Osteoblast (primary cell): ENCODE results near the gene STON1. TPM values are rescaled to one million over a fixed set of nuclear protein-coding genes. Genes with fewer than 3 reads are reported as not detected.

Experiments used
- DNase-seq: peaks from one replicate; pipeline ENCODE4 v3.0.0; 2011; ENCODE audit warnings: low spot score, mixed read lengths; ENCODE audit not compliant: insufficient read length; ENCODE audit errors: missing footprints
- H2AFZ ChIP-seq: 2 replicates; pipeline ENCODE4 v1.6.0; 2011; ENCODE audit warnings: mild to moderate bottlenecking, low read length
- H3K27ac ChIP-seq: 2 replicates; pipeline ENCODE4 v1.5.1; 2011; ENCODE audit warnings: mild to moderate bottlenecking, low read depth, low read length, moderate library complexity
- H3K27me3 ChIP-seq: 2 replicates; pipeline ENCODE4 v1.6.0; 2012; ENCODE audit warnings: mild to moderate bottlenecking, control low read depth, inconsistent platforms, low read length, moderate library complexity; ENCODE audit not compliant: insufficient read depth
- H3K36me3 ChIP-seq: 2 replicates; pipeline ENCODE4 v1.5.1; 2011; ENCODE audit warnings: mild to moderate bottlenecking, low read length, control low read depth, moderate library complexity; ENCODE audit not compliant: insufficient read depth
- H3K4me1 ChIP-seq: 2 replicates; pipeline ENCODE4 v1.5.1; 2011; ENCODE audit warnings: mild to moderate bottlenecking, low read length, control low read depth, moderate library complexity; ENCODE audit not compliant: insufficient read depth
- H3K4me2 ChIP-seq: 2 replicates; pipeline ENCODE4 v1.6.0; 2011; ENCODE audit warnings: mild to moderate bottlenecking, low read length; ENCODE audit not compliant: insufficient read depth
- H3K4me3 ChIP-seq: fragments of 200-600 bp; sonication (generic); 3 replicates; pipeline ENCODE4 v1.5.1; 2012; ENCODE audit warnings: mild to moderate bottlenecking, low read length, inconsistent platforms; ENCODE audit not compliant: insufficient read depth
- H3K79me2 ChIP-seq: 2 replicates; pipeline ENCODE4 v1.6.0; 2012; ENCODE audit warnings: mild to moderate bottlenecking, low read length, control low read depth, inconsistent platforms; ENCODE audit not compliant: insufficient read depth
- H3K9me3 ChIP-seq: 2 replicates; pipeline ENCODE4 v1.5.1; 2011; ENCODE audit warnings: low read depth, low read length, control low read depth
- H4K20me1 ChIP-seq: 2 replicates; pipeline ENCODE4 v1.6.0; 2012; ENCODE audit warnings: mild to moderate bottlenecking, low read length, control low read depth; ENCODE audit not compliant: insufficient read depth
- small RNA-seq: library from RNA; depleted of rRNA; stranded (forward); fragments of <200 nt; gene quantifications from one replicate; pipeline ENCODE3, GENCODE V24; 2012
- total RNA-seq: library from RNA; depleted of rRNA; stranded (reverse); fragments of >200 nt; gene quantifications from 2 replicates; pipeline ENCODE4 v1.2.3, GENCODE V29; 2012
- TF ChIP-seq, protein P1 (sequence below): IDR thresholded peaks from 2 replicates; pipeline ENCODE4 v1.5.1; 2011; ENCODE audit warnings: mild to moderate bottlenecking, low read depth, low read length, moderate library complexity; ENCODE audit errors: extremely low read depth

Gene STON1
- total RNA-seq, 1 donor = 15.9 TPM

- Histone ChIP-seq H3K4me2 (no peak overlapping the region), H2AFZ (no peak overlapping the region), H3K4me1 (no peaks in the 10 kb centered on the region), H3K9me3 (no peaks in the 10 kb centered on the region), H3K27ac (no peak overlapping the region), H3K4me3 (no peak overlapping the region), H4K20me1 (no peaks in the 10 kb centered on the region), H3K79me2 (no peaks in the 10 kb centered on the region), H3K36me3 (no peaks in the 10 kb centered on the region), H3K27me3 (no peaks in the 10 kb centered on the region)
- TF ChIP-seq, protein P1, sequence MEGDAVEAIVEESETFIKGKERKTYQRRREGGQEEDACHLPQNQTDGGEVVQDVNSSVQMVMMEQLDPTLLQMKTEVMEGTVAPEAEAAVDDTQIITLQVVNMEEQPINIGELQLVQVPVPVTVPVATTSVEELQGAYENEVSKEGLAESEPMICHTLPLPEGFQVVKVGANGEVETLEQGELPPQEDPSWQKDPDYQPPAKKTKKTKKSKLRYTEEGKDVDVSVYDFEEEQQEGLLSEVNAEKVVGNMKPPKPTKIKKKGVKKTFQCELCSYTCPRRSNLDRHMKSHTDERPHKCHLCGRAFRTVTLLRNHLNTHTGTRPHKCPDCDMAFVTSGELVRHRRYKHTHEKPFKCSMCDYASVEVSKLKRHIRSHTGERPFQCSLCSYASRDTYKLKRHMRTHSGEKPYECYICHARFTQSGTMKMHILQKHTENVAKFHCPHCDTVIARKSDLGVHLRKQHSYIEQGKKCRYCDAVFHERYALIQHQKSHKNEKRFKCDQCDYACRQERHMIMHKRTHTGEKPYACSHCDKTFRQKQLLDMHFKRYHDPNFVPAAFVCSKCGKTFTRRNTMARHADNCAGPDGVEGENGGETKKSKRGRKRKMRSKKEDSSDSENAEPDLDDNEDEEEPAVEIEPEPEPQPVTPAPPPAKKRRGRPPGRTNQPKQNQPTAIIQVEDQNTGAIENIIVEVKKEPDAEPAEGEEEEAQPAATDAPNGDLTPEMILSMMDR = no peak
- no peak for DNase-seq
Observed at GRCh38 chr2:48626047-48626446, 96.1 kb downstream of the STON1 start.

DNA sequence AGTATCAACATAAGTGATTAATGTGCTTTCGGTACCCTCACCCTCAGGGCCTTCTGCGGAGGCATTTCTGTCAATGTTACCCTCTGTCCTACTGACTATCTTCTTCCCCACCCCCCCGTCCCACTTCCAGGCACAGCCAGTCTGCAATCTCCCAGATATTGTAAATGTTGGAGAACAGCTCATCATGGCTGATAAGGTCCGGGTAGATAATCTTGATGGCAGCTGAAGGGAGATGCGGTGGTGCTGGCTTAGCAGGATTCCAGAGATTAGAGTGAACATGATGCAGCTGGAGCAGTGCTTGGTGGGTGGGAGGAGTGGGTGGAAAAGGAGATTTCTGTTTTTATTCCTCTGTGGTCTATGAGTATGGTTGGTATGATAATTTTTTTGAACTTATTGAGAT lies 103.2 kb downstream of the STON1 start:
- Histone ChIP-seq H3K4me2 (no peak overlapping the region), H3K79me2 (no peaks in the 10 kb centered on the region), H3K9me3 (no peaks in the 10 kb centered on the region), H2AFZ (no peak overlapping the region), H3K4me1 (no peaks in the 10 kb centered on the region), H3K27me3 (no peaks in the 10 kb centered on the region), H3K27ac (no peak overlapping the region), H3K36me3 (no peaks in the 10 kb centered on the region), H3K4me3 (no peak overlapping the region), H4K20me1 (no peaks in the 10 kb centered on the region)
- TF ChIP-seq, protein P1 = no peak
- DNase-seq = no peak

DNA sequence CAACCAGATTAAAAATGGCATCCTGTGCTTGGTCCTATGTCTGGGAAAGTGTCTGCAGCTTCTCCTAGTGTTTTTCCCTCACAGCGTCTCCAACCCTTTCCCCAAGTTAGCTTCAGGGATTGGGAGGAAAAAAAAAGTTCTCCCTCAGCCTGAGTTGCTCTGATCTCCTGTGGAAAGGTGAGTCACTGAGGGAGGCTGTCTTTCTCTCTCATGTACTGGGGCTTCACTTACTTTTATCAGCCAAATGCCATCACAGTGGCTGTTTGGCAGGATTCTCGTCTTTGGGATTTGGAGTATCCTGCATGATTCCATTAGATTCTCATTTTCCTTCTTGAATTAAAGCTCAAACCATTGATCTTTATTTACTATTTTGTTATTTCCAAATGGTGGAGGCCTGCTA lies 105.8 kb downstream of the STON1 start:
- Histone ChIP-seq H3K4me3 (no peak overlapping the region), H3K9me3 (no peaks in the 10 kb centered on the region), H3K27me3 (no peaks in the 10 kb centered on the region), H3K4me2 (no peak overlapping the region), H2AFZ (no peak overlapping the region), H3K36me3 (no peaks in the 10 kb centered on the region), H4K20me1 (no peaks in the 10 kb centered on the region), H3K4me1 (no peaks in the 10 kb centered on the region), H3K27ac (no peak overlapping the region), H3K79me2 (no peaks in the 10 kb centered on the region)
- TF ChIP-seq, protein P1 = no peak
- DNase-seq = no peak

DNA sequence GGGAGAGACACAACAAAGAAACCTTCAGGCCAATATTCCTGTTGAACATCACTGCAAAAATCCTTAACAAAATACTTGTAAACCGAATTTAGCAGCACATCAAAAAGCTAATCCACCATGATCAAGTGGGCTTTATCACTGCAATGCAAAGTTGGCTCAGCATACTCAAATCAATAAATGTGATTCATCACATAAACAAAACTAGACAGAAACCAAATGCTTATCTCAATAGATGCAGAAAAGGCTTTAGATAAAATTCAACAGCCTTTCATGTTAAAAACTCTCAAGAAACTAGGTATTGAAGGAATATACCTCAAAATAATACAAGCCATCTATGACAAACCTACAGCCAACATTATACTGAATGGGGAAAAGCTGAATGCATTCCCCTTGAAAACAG lies 108.3 kb downstream of the STON1 start:
- no peak for DNase-seq
- no peaks in the 10 kb centered on the region for H3K36me3 ChIP-seq
- H3K27ac ChIP-seq = no peak overlapping the region
- no peaks in the 10 kb centered on the region for H3K27me3 ChIP-seq
- H3K4me1 ChIP-seq = no peaks in the 10 kb centered on the region
- H4K20me1 ChIP-seq = no peaks in the 10 kb centered on the region
- H3K79me2 ChIP-seq = no peaks in the 10 kb centered on the region
- H3K9me3 ChIP-seq = no peaks in the 10 kb centered on the region
- no peak overlapping the region for H3K4me2 ChIP-seq
- H3K4me3 ChIP-seq = no peak overlapping the region
- no peak overlapping the region for H2AFZ ChIP-seq
- TF ChIP-seq, protein P1 = no peak

Small RNA genes within 50 kb of the gene (small RNA-seq; reads per million reads assigned to genes)
- gene RNU6-282P = not detected
- gene TPT1P11 = not detected

Other genes starting within 250 kb of the STON1 start
- gene FOXN2, start 215.5 kb upstream of the STON1 start, total RNA-seq = 30.6 and 34.4 TPM in 2 replicates
- 14.5 and 19.2 TPM in 2 replicates for gene PPP1R21, start 89.4 kb upstream of the STON1 start, total RNA-seq
- gene GTF2A1L, start 87.7 kb downstream of the STON1 start, total RNA-seq = 0.59 and 1.1 TPM in 2 replicates
- gene LHCGR, start 225.6 kb downstream of the STON1 start, total RNA-seq = not detected in 2 replicates